Neuronal stem cell (in vitro differentiated cells): Measurements from ENCODE around the gene LRRC49.

ENCODE experiments used
- DNase-seq: peaks from one replicate; pipeline ENCODE4 v3.0.0-alpha.2; 2013; ENCODE audit warnings: low spot score
- H2AFZ ChIP-seq: one replicate; pipeline ENCODE4 v1.6.1; 2013; ENCODE audit warnings: mild to moderate bottlenecking, low read length, inconsistent platforms
- H2AK5ac ChIP-seq: 2 replicates; pipeline ENCODE4 v1.6.1; 2013; ENCODE audit warnings: low read depth, mild to moderate bottlenecking, inconsistent platforms, low read length, moderate library complexity, mixed read lengths
- H2BK120ac ChIP-seq: 2 replicates; pipeline ENCODE4 v1.6.1; 2013; ENCODE audit warnings: low read depth, mild to moderate bottlenecking, inconsistent platforms, low read length, moderate library complexity, mixed read lengths
- H2BK12ac ChIP-seq: one replicate; pipeline ENCODE4 v1.6.1; 2013; ENCODE audit warnings: low read length, inconsistent platforms
- H2BK15ac ChIP-seq: 2 replicates; pipeline ENCODE4 v1.6.1; 2013; ENCODE audit warnings: mild to moderate bottlenecking, low read length, inconsistent platforms, mixed read lengths
- H2BK5ac ChIP-seq: one replicate; pipeline ENCODE4 v1.6.1; 2013; ENCODE audit warnings: inconsistent platforms, mild to moderate bottlenecking, low read length, moderate library complexity
- H3K14ac ChIP-seq: one replicate; pipeline ENCODE4 v1.6.1; 2013; ENCODE audit warnings: low read length, inconsistent platforms
- H3K18ac ChIP-seq: 2 replicates; pipeline ENCODE4 v1.6.1; 2013; ENCODE audit warnings: low read length, inconsistent platforms
- H3K23ac ChIP-seq: 2 replicates; pipeline ENCODE4 v1.6.1; 2013; ENCODE audit warnings: low read depth, mild to moderate bottlenecking, mixed read lengths, low read length, inconsistent platforms; ENCODE audit not compliant: poor library complexity
- H3K27ac ChIP-seq: replicated peaks from 3 replicates; pipeline ENCODE4 v1.5.1; 2013; ENCODE audit warnings: low read length, inconsistent platforms
- H3K27me3 ChIP-seq, 3 experiments: 2 replicates each; pipeline ENCODE4 v1.6.1; 2013; ENCODE audit warnings: low read length in 3 of 3, mild to moderate bottlenecking in 2 of 3, inconsistent platforms in 1 of 3, low read depth in 1 of 3, mixed read lengths in 1 of 3, moderate library complexity in 1 of 3; ENCODE audit not compliant: control insufficient read depth in 3 of 3, insufficient read depth in 3 of 3
- H3K36me3 ChIP-seq, 2 donors: replicated peaks in 1 of 2; 2 replicates each; pipeline ENCODE4 v1.6.1; 2013; ENCODE audit warnings: low read length in 2 of 2; ENCODE audit not compliant: control insufficient read depth in 2 of 2, insufficient read depth in 2 of 2
- H3K4ac ChIP-seq: 2 replicates; pipeline ENCODE4 v1.6.1; 2013; ENCODE audit warnings: inconsistent platforms, mild to moderate bottlenecking, low read length, moderate library complexity
- H3K4me1 ChIP-seq, 2 donors: 1 replicate in 1 of 2; 2 replicates in 1 of 2; pipeline ENCODE4 v1.6.1; 2013; ENCODE audit warnings: low read length in 2 of 2, low read depth in 1 of 2; ENCODE audit not compliant: control insufficient read depth in 2 of 2, insufficient read depth in 1 of 2
- H3K4me2 ChIP-seq: one replicate; pipeline ENCODE4 v1.6.1; 2013; ENCODE audit warnings: mild to moderate bottlenecking, low read length, inconsistent platforms; ENCODE audit not compliant: insufficient read depth, poor library complexity, severe bottlenecking
- H3K4me3 ChIP-seq, 2 donors: 2 replicates each; pipeline ENCODE4 v1.5.1; 2013; ENCODE audit warnings: low read length in 2 of 2, mild to moderate bottlenecking in 2 of 2, inconsistent platforms in 1 of 2, moderate library complexity in 1 of 2
- H3K79me1 ChIP-seq: one replicate; pipeline ENCODE4 v1.6.1; 2013; ENCODE audit warnings: low read depth, mild to moderate bottlenecking, inconsistent platforms, low read length, moderate library complexity
- H3K9ac ChIP-seq: one replicate; pipeline ENCODE4 v1.6.1; 2013; ENCODE audit warnings: mild to moderate bottlenecking, low read depth, low read length, inconsistent platforms; ENCODE audit not compliant: poor library complexity
- H3K9me3 ChIP-seq, 2 donors: replicated peaks in 1 of 2; 2 replicates each; pipeline versions ENCODE3 to v1.6.1; 2013; ENCODE audit warnings: low read length in 2 of 2, mild to moderate bottlenecking in 2 of 2, inconsistent platforms in 1 of 2, low read depth in 1 of 2, mixed read lengths in 1 of 2, moderate library complexity in 1 of 2; ENCODE audit not compliant: control insufficient read depth in 2 of 2, insufficient read depth in 1 of 2
- H4K8ac ChIP-seq: one replicate; pipeline ENCODE4 v1.6.1; 2013; ENCODE audit warnings: low read depth, mild to moderate bottlenecking, inconsistent platforms, low read length, moderate library complexity
- H4K91ac ChIP-seq: one replicate; pipeline ENCODE4 v1.6.1; 2013; ENCODE audit warnings: low read length, low read depth, mild to moderate bottlenecking, inconsistent platforms; ENCODE audit not compliant: poor library complexity
- WGBS, 2 donors: extraction: QIAGEN DNeasy Blood & Tissue Kit; methylation state at CpG; one replicate each; pipeline ENCODE4 v1.1.7; 2013; ENCODE audit warnings: missing lambda C conversion rate in 2 of 2, mixed read lengths in 1 of 2; ENCODE audit not compliant: insufficient read length in 2 of 2, insufficient replicate concordance in 1 of 2; ENCODE audit errors: extremely low coverage in 2 of 2; 5-methylcytosine and 5-hydroxymethylcytosine counted together

Gene LRRC49

GRCh38 chr15:70964686-70965085 is 72.1 kb downstream of the LRRC49 start:
- Histone ChIP-seq H3K4me3 (no peak overlapping the region), H3K27me3 (no peaks in the 10 kb centered on the region), H3K36me3 (no peaks in the 10 kb centered on the region), H2BK5ac (no peak overlapping the region), H4K91ac (no peak overlapping the region), H2BK12ac (no peak overlapping the region), H2AK5ac (no peak overlapping the region), H3K4ac (no peak overlapping the region), H3K14ac (no peak overlapping the region), H2BK120ac (no peak overlapping the region), H2AFZ (no peak overlapping the region), H3K18ac (no peak overlapping the region), H2BK15ac (no peak overlapping the region), H3K4me1 (no peaks in the 10 kb centered on the region), H3K23ac (no peak overlapping the region), H3K79me1 (no peaks in the 10 kb centered on the region), H3K9me3 (no peaks in the 10 kb centered on the region), H4K8ac (no peak overlapping the region), H3K4me2 (no peak overlapping the region), H3K9ac (no peak overlapping the region), H3K27ac (no peak overlapping the region)
- DNase-seq: no peak
- no CpG with 5 or more reads among the region's 1 CpG for WGBS, 2 donors

GRCh38 chr15:70967646-70968045 is 75.0 kb downstream of the LRRC49 start:
- H4K8ac ChIP-seq: no peak overlapping the region
- no peak overlapping the region for H3K4ac ChIP-seq
- no peak overlapping the region for H3K18ac ChIP-seq
- no peaks in the 10 kb centered on the region for H3K27me3 ChIP-seq
- H3K4me3 ChIP-seq: no peak overlapping the region
- no peaks in the 10 kb centered on the region for H3K9me3 ChIP-seq
- no peak overlapping the region for H4K91ac ChIP-seq
- no peak overlapping the region for H2BK5ac ChIP-seq
- H2AFZ ChIP-seq: no peak overlapping the region
- no peaks in the 10 kb centered on the region for H3K36me3 ChIP-seq
- no peak overlapping the region for H3K27ac ChIP-seq
- H3K79me1 ChIP-seq: no peaks in the 10 kb centered on the region
- DNase-seq: no peak
- H3K4me2 ChIP-seq: no peak overlapping the region
- no peak overlapping the region for H2BK12ac ChIP-seq
- no peak overlapping the region for H2BK120ac ChIP-seq
- H2BK15ac ChIP-seq: no peak overlapping the region
- no peak overlapping the region for H2AK5ac ChIP-seq
- no peak overlapping the region for H3K9ac ChIP-seq
- WGBS, 2 donors: no CpG with 5 or more reads among the region's 1 CpG
- no peak overlapping the region for H3K14ac ChIP-seq
- no peak overlapping the region for H3K23ac ChIP-seq
- H3K4me1 ChIP-seq: no peaks in the 10 kb centered on the region

GRCh38 chr15:70974004-70974832 is 81.6 kb downstream of the LRRC49 start:
- Histone ChIP-seq H2BK12ac (no peak overlapping the region), H3K23ac (no peak overlapping the region), H2BK15ac (no peak overlapping the region), H3K36me3 (no peaks in the 10 kb centered on the region), H2AK5ac (no peak overlapping the region), H4K91ac (no peak overlapping the region), H3K9me3 (no peaks in the 10 kb centered on the region), H4K8ac (no peak overlapping the region), H2AFZ (no peak overlapping the region), H3K27me3 (no peaks in the 10 kb centered on the region), H3K9ac (no peak overlapping the region), H3K79me1 (no peaks in the 10 kb centered on the region), H2BK5ac (no peak overlapping the region), H3K4me1 (no peaks in the 10 kb centered on the region), H3K4me2 (no peak overlapping the region), H3K14ac (no peak overlapping the region), H3K18ac (no peak overlapping the region), H2BK120ac (no peak overlapping the region), H3K4me3 (no peak overlapping the region), H3K4ac (no peak overlapping the region), H3K27ac (no peak overlapping the region)
- no CpG with 5 or more reads among the region's 5 CpGs for WGBS, 2 donors
- no peak for DNase-seq

GRCh38 chr15:70976851-70977250 is 84.2 kb downstream of the LRRC49 start:
- Histone ChIP-seq H2BK5ac (no peak overlapping the region), H2AK5ac (no peak overlapping the region), H3K4me1 (no peaks in the 10 kb centered on the region), H3K4me2 (no peak overlapping the region), H3K27me3 (no peaks in the 10 kb centered on the region), H3K18ac (no peak overlapping the region), H2AFZ (no peak overlapping the region), H2BK12ac (no peak overlapping the region), H3K23ac (no peak overlapping the region), H4K8ac (no peak overlapping the region), H3K9me3 (no peaks in the 10 kb centered on the region), H4K91ac (no peak overlapping the region), H3K36me3 (no peaks in the 10 kb centered on the region), H3K27ac (no peak overlapping the region), H2BK15ac (no peak overlapping the region), H3K79me1 (no peaks in the 10 kb centered on the region), H2BK120ac (no peak overlapping the region), H3K14ac (no peak overlapping the region), H3K9ac (no peak overlapping the region), H3K4ac (no peak overlapping the region), H3K4me3 (no peak overlapping the region)
- WGBS, 2 donors: no CpG with 5 or more reads among the region's 2 CpGs
- DNase-seq: no peak
